Natural killer cell (primary cell): ENCODE data around the gene AQP12A. TPM values are rescaled to one million over a fixed set of nuclear protein-coding genes. Genes with fewer than 3 reads are reported as not detected.

Source experiments
- ATAC-seq, 3 donors: fragments of 150-1000 bp in 2 of 3; fragments of 200-7000 bp in 1 of 3; cut with Tn5 transposase; 1 replicate in 1 of 3; 2 replicates in 2 of 3; pipeline ENCODE4 v1.10.0; 2021; ENCODE audit warnings: mild to moderate bottlenecking in 2 of 3, moderate library complexity in 2 of 3
- DNase-seq, 2 donors: peaks; one replicate each; pipeline versions ENCODE4 v3.0.0 to v3.0.0-alpha.2; 2013 to 2021; ENCODE audit warnings: mixed read lengths in 1 of 2
- H3K27ac ChIP-seq: one replicate; pipeline ENCODE4 v1.5.1; 2013; ENCODE audit warnings: mild to moderate bottlenecking, low read length
- H3K27me3 ChIP-seq: one replicate; pipeline ENCODE4 v1.6.1; 2013; ENCODE audit warnings: low read length; ENCODE audit not compliant: control insufficient read depth, insufficient read depth
- H3K36me3 ChIP-seq: one replicate; pipeline ENCODE4 v1.6.1; 2013; ENCODE audit warnings: low read length; ENCODE audit not compliant: control insufficient read depth, insufficient read depth
- H3K4me1 ChIP-seq: one replicate; pipeline ENCODE4 v1.6.1; 2013; ENCODE audit warnings: low read length; ENCODE audit not compliant: control insufficient read depth, insufficient read depth
- H3K4me3 ChIP-seq: one replicate; pipeline ENCODE4 v1.5.1; 2013; ENCODE audit warnings: low read length
- H3K9me3 ChIP-seq: one replicate; pipeline ENCODE4 v1.6.1; 2013; ENCODE audit warnings: low read length; ENCODE audit not compliant: control insufficient read depth, insufficient read depth
- H3K27ac Mint-ChIP-seq, 2 donors: one replicate each; pipeline ENCODE4 v1.8.0; 2022; ENCODE audit warnings: mild to moderate bottlenecking in 2 of 2, mixed read lengths in 2 of 2, moderate library complexity in 1 of 2
- H3K27me3 Mint-ChIP-seq, 2 donors: one replicate each; pipeline ENCODE4 v1.8.0; 2022; ENCODE audit warnings: low read depth in 2 of 2, mixed read lengths in 2 of 2
- H3K36me3 Mint-ChIP-seq: one replicate; pipeline ENCODE4 v1.8.0; 2022; ENCODE audit warnings: mixed read lengths
- H3K4me1 Mint-ChIP-seq, 2 donors: one replicate each; pipeline ENCODE4 v1.8.0; 2022; ENCODE audit warnings: mixed read lengths in 2 of 2
- H3K4me3 Mint-ChIP-seq: one replicate; pipeline ENCODE4 v1.8.0; 2022; ENCODE audit warnings: mild to moderate bottlenecking, moderate library complexity, mixed read lengths
- H3K9me3 Mint-ChIP-seq, 2 donors: one replicate each; pipeline ENCODE4 v1.8.0; 2022; ENCODE audit warnings: mixed read lengths in 2 of 2
- CTCF ChIP-seq: fragments of 200-600 bp; IDR thresholded peaks from one replicate; pipeline ENCODE4 v1.8.0; 2022; ENCODE audit warnings: antibody characterized with exemption
- WGBS: methylation state at CpG from one replicate; pipeline ENCODE4 v1.1.7; 2013; ENCODE audit warnings: missing lambda C conversion rate; ENCODE audit not compliant: insufficient coverage; 5-methylcytosine and 5-hydroxymethylcytosine counted together
- intact Hi-C: fragments of 100-400 bp; cut with micrococcal nuclease; formaldehyde crosslinking; loops from one replicate; pipeline ENCODE4 v1.14.2; 2022
- total RNA-seq, 4 donors: library from RNA; stranded (reverse); fragments of 120-200 nt in 1 of 4; gene quantifications; one replicate each; pipeline versions ENCODE4 v1.2.3 to v1.2.4, GENCODE V29; 2013 to 2022

AQP12A gene
- total RNA-seq, 3 donors from 2014 or later (not counting 1 experiment from before 2014, with no cell fraction given): not detected

GRCh38 chr2:240645801-240646175 lies 45.9 kb upstream of the AQP12A start:
- peaks cover 5 to 20% of the 10 kb centered on the region in 2 donors for H3K4me1 Mint-ChIP-seq
- peaks cover 6% of the 10 kb centered on the region for H3K4me1 ChIP-seq
- peak overlapping the region; percentile 20 for H3K27ac ChIP-seq
- no peak for DNase-seq
- no peaks in the 10 kb centered on the region for H3K36me3 ChIP-seq
- whole genome bisulfite sequencing: 87% methylated on average over 10 of the region's 10 CpGs
- ATAC-seq: peak in 1 of 3 donors; percentile 4
- no peaks in the 10 kb centered on the region for H3K27me3 ChIP-seq
- no peaks in the 10 kb centered on the region for H3K9me3 Mint-ChIP-seq
- intact Hi-C loops: no loop called here
- H3K27me3 Mint-ChIP-seq: peaks cover 8 to 12% of the 10 kb centered on the region in 2 donors
- H3K9me3 ChIP-seq: no peaks in the 10 kb centered on the region
- no peak for TF ChIP-seq CTCF
- H3K36me3 Mint-ChIP-seq: no peaks in the 10 kb centered on the region
- no peak overlapping the region for H3K4me3 ChIP-seq
- no peak overlapping the region for H3K27ac Mint-ChIP-seq
- no peak overlapping the region for H3K4me3 Mint-ChIP-seq

- H3K9me3 ChIP-seq: no peaks in the 10 kb centered on the region
- intact Hi-C loops: no loop called here
- peaks cover 5 to 15% of the 10 kb centered on the region in 2 donors for H3K4me1 Mint-ChIP-seq
- H3K4me1 ChIP-seq: peaks cover 6% of the 10 kb centered on the region
- ATAC-seq: peak; percentile 45 to 68 (median 67)
- DNase-seq: peak; percentile 19 to 58
- no peaks in the 10 kb centered on the region for H3K36me3 Mint-ChIP-seq
- H3K4me3 Mint-ChIP-seq: no peak overlapping the region
- no peaks in the 10 kb centered on the region for H3K36me3 ChIP-seq
- H3K27me3 Mint-ChIP-seq: peaks cover 14 to 16% of the 10 kb centered on the region in 2 donors
- WGBS: 78% methylated on average over 36 of the region's 36 CpGs
- no peak overlapping the region for H3K27ac Mint-ChIP-seq
- H3K9me3 Mint-ChIP-seq: no peaks in the 10 kb centered on the region
- no peak overlapping the region for H3K4me3 ChIP-seq
- no peak for TF ChIP-seq CTCF
- H3K27ac ChIP-seq: peak overlapping the region; percentile 20
- H3K27me3 ChIP-seq: no peaks in the 10 kb centered on the region
These were observed 45.3 kb upstream of the AQP12A start for GRCh38 chr2:240646176-240646899.

DNA sequence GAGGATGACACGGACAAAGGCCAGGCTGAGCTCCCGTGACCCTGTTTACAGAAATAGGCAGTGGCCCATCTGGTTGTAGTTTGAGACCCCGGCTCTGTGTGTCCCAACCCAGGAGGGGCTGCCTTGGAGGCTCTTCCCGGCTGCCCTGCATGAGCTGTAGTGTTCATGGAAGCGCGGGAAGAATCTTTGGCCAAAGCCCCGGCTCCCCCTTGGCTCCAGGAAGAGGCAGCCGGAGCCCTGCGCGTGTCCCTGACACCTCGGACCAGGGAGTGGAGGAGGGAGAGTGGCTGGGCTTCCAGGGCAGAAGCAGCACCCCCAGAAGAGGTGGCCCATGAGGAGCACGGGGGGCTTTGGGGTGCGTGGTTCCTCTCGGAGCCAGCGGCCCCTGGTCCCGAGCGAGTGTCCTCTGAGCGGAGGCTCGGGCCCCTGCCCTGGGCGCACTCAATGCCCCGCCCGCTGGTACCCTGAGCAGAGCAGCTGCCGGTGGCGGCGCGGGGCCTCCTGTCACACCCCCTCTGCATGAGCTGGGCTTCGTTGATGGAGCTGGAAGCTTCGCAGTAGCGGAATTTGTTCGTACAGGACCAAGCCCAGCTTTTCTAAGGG lies 44.7 kb upstream of the AQP12A start:
- no peaks in the 10 kb centered on the region for H3K27me3 ChIP-seq
- ATAC-seq: no peak
- peak in 1 of 2 donors; percentile 2 for DNase-seq

More for the DNA sequence above, 44.7 kb upstream of the AQP12A start:
- H3K4me3 ChIP-seq: no peak overlapping the region
- Mint-ChIP-seq H3K4me1 (peaks cover 5 to 15% of the 10 kb centered on the region in 2 donors), H3K36me3 (no peaks in the 10 kb centered on the region), H3K27me3 (peaks cover 16 to 20% of the 10 kb centered on the region in 2 donors), H3K9me3 (no peaks in the 10 kb centered on the region), H3K27ac (no peak overlapping the region), H3K4me3 (no peak overlapping the region)
- intact Hi-C loops: no loop called here
- H3K4me1 ChIP-seq: peaks cover 6% of the 10 kb centered on the region
- H3K9me3 ChIP-seq: no peaks in the 10 kb centered on the region
- WGBS: 82% methylated on average over 30 of the region's 30 CpGs
- TF ChIP-seq CTCF: no peak
- H3K36me3 ChIP-seq: no peaks in the 10 kb centered on the region
- H3K27ac ChIP-seq: no peak overlapping the region
